PFSK-1 (cell line): Measurements from ENCODE around the gene RNPEPL1.

Source experiments
- FOXP2 ChIP-seq: optimal IDR thresholded peaks from 2 replicates; pipeline ENCODE3; 2011; ENCODE audit warnings: borderline replicate concordance, control low read depth, inconsistent platforms; ENCODE audit not compliant: insufficient read depth; ENCODE audit errors: extremely low read length, extremely low read depth
- POLR2AphosphoS5 ChIP-seq: IDR thresholded peaks from 2 replicates; pipeline ENCODE4 v1.6.1; 2012; ENCODE audit warnings: low read depth, mild to moderate bottlenecking, control low read depth, low read length, moderate library complexity
- REST ChIP-seq, 2 experiments: IDR thresholded peaks; 2 replicates each; pipeline versions ENCODE4 v1.6.1 to v1.8.0; 2011 to 2012; ENCODE audit warnings: low read depth in 2 of 2, low read length in 2 of 2, control low read depth in 1 of 2, inconsistent platforms in 1 of 2, mild to moderate bottlenecking in 1 of 2, moderate library complexity in 1 of 2; ENCODE audit not compliant: insufficient read depth in 1 of 2
- SIN3A ChIP-seq: IDR thresholded peaks from 2 replicates; pipeline ENCODE4 v1.6.1; 2012; ENCODE audit warnings: mild to moderate bottlenecking, low read length, moderate library complexity, borderline replicate concordance; ENCODE audit not compliant: insufficient read depth
- TAF1 ChIP-seq: IDR thresholded peaks from 2 replicates; pipeline ENCODE4 v1.6.1; 2012; ENCODE audit warnings: low read length, control low read depth, borderline replicate concordance; ENCODE audit not compliant: insufficient read depth

Gene RNPEPL1

GRCh38 chr2:240570531-240571313 is 2.4 kb downstream of the RNPEPL1 start:
- TF ChIP-seq REST (IDR thresholded peaks at IDR 0.05; ENCODE audit: insufficient read depth in 1 of 2, low read depth in 2 of 2, low read length in 2 of 2) (no peak), FOXP2 (no peak), POLR2AphosphoS5 (no peak), SIN3A (no peak), TAF1 (no peak)

- TF ChIP-seq POLR2AphosphoS5 (no peak), REST (IDR thresholded peaks at IDR 0.05; ENCODE audit: insufficient read depth in 1 of 2, low read depth in 2 of 2, low read length in 2 of 2) (no peak), SIN3A (no peak), FOXP2 (no peak), TAF1 (no peak)
These were observed 3.2 kb downstream of the RNPEPL1 start for GRCh38 chr2:240571314-240571973.

GRCh38 chr2:240572141-240573031 is 4.1 kb downstream of the RNPEPL1 start:
- TF ChIP-seq REST (IDR thresholded peaks at IDR 0.05; ENCODE audit: insufficient read depth in 1 of 2, low read depth in 2 of 2, low read length in 2 of 2) (no peak), TAF1 (no peak), FOXP2 (no peak), SIN3A (no peak), POLR2AphosphoS5 (no peak)

- TF ChIP-seq FOXP2, result no peak
- TF ChIP-seq REST (IDR thresholded peaks at IDR 0.05; ENCODE audit: insufficient read depth in 1 of 2, low read depth in 2 of 2, low read length in 2 of 2), result no peak
- TF ChIP-seq TAF1, result no peak
- no peak for TF ChIP-seq POLR2AphosphoS5
- no peak for TF ChIP-seq SIN3A
These were observed 4.8 kb downstream of the RNPEPL1 start for GRCh38 chr2:240573071-240573515.
